AG04449 (cell line): ENCODE measurements around the gene ZNF672.

Experiments
- CTCF ChIA-PET: fragments of 350-600 bp; formaldehyde crosslinking; extraction: SDS; loops from one replicate; lab custom pipeline; 2021; ENCODE audit warnings: antibody characterized with exemption; lab: Yijun Ruan, JAX
- POLR2A ChIA-PET: fragments of 400-600, 350-600 bp; formaldehyde crosslinking; extraction: SDS; loops from one replicate; lab custom pipeline; 2020; ENCODE audit warnings: antibody characterized with exemption, inconsistent platforms; lab: Yijun Ruan, JAX
- DNase-seq: peaks from one replicate; pipeline ENCODE4 v3.0.0-alpha.2; 2010; ENCODE audit warnings: low read depth, low spot score
- H3K4me3 ChIP-seq: 2 replicates; pipeline ENCODE4 v1.5.1; 2011; ENCODE audit warnings: low read depth, mild to moderate bottlenecking, control low read depth, low read length
- TF ChIP-seq, protein P1 (sequence below): IDR thresholded peaks from one replicate; pipeline ENCODE4 v1.5.1; 2011; ENCODE audit warnings: mild to moderate bottlenecking, moderate library complexity, low read length, control low read depth, inconsistent platforms; ENCODE audit not compliant: insufficient read depth; ENCODE audit errors: missing control alignments

ZNF672 gene

DNA sequence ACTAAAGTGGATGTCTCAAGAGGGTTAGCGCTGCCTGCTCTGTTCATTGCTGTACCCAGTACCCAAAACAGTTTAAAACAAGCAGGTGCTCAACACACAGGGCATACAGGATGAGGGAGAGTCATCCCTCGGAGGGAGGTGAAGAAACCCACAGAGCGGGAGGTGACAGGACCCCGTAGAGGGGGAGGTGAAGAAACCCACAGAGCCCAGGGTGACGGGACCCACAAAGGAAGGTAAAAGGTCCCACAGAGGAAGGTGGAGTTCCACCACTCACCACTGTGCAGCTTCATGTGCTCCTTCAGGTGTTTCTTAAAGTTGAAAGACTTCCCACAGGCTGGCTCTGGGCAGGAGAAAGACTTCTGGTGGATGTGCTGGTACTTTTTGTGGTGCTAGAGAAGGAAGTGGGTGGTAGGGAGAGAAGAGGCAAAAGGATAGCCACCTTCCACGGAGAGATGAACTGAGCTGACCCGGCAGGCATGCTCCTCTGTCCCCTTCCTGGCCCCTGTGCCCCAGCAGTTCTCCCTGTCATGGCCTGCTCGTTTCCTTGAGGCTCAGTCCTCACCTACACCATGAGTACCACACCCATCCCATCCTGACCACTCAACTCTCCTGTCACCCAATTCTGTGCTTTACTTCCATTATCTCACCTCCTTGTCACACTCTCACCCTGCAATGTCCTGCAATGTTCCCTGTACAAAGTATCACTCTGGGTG, 15.8 kb downstream of the ZNF672 start:
- TF ChIP-seq, protein P1, sequence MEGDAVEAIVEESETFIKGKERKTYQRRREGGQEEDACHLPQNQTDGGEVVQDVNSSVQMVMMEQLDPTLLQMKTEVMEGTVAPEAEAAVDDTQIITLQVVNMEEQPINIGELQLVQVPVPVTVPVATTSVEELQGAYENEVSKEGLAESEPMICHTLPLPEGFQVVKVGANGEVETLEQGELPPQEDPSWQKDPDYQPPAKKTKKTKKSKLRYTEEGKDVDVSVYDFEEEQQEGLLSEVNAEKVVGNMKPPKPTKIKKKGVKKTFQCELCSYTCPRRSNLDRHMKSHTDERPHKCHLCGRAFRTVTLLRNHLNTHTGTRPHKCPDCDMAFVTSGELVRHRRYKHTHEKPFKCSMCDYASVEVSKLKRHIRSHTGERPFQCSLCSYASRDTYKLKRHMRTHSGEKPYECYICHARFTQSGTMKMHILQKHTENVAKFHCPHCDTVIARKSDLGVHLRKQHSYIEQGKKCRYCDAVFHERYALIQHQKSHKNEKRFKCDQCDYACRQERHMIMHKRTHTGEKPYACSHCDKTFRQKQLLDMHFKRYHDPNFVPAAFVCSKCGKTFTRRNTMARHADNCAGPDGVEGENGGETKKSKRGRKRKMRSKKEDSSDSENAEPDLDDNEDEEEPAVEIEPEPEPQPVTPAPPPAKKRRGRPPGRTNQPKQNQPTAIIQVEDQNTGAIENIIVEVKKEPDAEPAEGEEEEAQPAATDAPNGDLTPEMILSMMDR = no peak
- DNase-seq = no peak
- ChIA-PET POLR2A (no interaction called here), CTCF (interaction anchor here (2.5 kb wide), 1 partner anchor 12 kb away, joined by 12 read pairs; no protein-coding TSS in a partner anchor)
- H3K4me3 ChIP-seq = no peak overlapping the region

DNA sequence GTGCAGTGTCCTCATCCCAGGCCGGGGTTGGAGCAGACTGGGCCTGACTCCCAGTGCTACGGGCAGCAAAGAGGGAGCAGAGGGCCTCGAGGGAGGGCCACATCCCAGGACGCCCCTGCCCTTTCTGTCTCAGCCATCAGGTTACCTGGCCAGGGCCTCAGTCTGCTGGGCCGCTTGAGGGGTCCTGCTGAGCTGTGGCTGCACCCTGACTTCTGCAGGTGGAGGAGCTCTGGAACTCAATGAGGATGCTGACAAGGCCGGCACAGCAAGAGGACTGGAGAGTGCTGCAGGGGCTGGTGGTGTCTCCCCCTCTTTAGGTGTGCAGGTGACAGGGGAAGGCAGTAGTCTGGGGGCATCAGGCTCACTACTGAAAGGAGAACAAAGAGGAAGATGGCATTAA, 17.6 kb downstream of the ZNF672 start:
- no peak overlapping the region for H3K4me3 ChIP-seq
- POLR2A ChIA-PET = no interaction called here
- CTCF ChIA-PET = interaction anchor here (2.5 kb wide), 1 partner anchor 14 kb away, joined by 12 read pairs; no protein-coding TSS in a partner anchor
- DNase-seq = no peak
- TF ChIP-seq, protein P1 = no peak

DNA sequence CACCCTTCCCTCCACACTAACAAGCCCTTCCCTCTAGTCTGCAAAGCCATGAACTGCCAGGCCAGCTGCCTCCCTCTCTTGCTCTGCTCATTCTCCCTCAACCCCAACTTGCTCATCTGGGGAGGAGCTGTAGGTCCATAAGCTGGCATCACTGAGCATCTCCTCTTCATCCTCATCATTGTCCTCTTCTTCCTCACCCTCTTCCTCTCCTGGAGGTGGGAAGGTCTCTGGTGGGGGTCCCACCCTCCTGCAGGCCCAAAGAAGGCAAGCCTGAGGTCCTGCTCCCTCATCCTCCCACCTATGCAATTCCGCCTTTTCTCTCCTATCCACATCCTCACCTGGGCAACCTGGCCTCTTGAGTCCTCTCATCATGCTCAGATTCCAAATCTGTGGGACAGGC, 18.2 kb downstream of the ZNF672 start:
- no peak overlapping the region for H3K4me3 ChIP-seq
- CTCF ChIA-PET = interaction anchor here (2.5 kb wide), 1 partner anchor 14 kb away, joined by 12 read pairs; no protein-coding TSS in a partner anchor
- DNase-seq = no peak
- TF ChIP-seq, protein P1 = no peak
- POLR2A ChIA-PET = no interaction called here

DNA sequence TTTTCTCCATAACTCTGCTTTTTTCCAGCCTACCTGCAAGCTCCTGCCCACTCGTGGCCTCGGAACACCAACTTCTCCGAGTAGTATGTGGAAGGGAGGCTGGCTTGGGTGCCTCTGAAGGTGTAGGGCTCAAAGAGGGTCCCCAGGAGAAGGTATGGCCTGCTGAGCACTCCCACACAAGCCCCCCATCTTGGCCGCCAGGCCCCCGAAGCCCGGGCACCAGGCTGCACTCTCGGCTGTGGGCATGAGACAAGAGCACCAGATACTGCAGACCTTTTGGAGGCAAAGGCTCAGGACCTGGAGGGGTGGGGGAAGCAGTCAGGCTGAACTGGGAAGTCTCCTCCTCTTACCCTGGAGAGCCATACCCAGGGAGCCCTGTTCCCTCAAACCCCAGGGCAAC, 19.2 kb downstream of the ZNF672 start:
- no peak for DNase-seq
- TF ChIP-seq, protein P1 = no peak
- POLR2A ChIA-PET = interaction anchor here (3.5 kb wide), 1 partner anchor 18 kb away, joined by 27 read pairs; the partner anchor contains the start of gene ZNF672
- CTCF ChIA-PET = interaction anchor here (3.8 kb wide), 1 partner anchor 15 kb away, joined by 21 read pairs; no protein-coding TSS in a partner anchor
- H3K4me3 ChIP-seq = no peak overlapping the region

DNA sequence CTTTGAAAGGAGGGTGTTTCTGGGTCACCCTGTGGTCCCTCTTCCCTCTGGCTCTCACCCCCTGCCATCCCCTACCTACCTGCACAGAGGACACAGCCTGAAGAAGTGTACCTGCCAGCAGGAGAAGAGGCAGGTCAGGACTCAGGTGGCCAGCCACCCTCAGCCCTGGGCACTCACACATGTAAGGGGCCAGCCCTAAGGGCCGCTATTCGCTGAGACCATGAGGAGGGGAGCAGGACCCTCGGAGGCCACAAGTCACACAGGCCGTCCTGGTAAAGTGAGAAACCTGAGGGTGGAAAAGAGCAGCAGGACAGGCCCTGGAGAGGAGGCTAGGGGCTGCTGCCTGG, 19.7 kb downstream of the ZNF672 start:
- TF ChIP-seq, protein P1 = no peak
- H3K4me3 ChIP-seq = peak overlapping the region; percentile 81
- ChIA-PET CTCF (interaction anchor here (1.0 to 3.8 kb wide), 7 partner anchors 8 to 30 kb away, joined by 3 to 21 read pairs (median 6); partner anchors contain the start of gene ZNF672), POLR2A (interaction anchor here (1.4 to 3.5 kb wide), 3 partner anchors 15 to 33 kb away, joined by 5 to 27 read pairs (median 7); partner anchors contain the start of gene ZNF672)
- DNase-seq = no peak
